NOMO-1 (cell line): ENCODE data around the gene PAQR5.
"Not testable (repeated sequence)": the region's sequence is repeated elsewhere in the genome, so short reads cannot be mapped to it uniquely, and the experiment has no call there.

Experiments
- DNase-seq, 2 experiments: peaks; one replicate each; lab custom pipeline; 2025; ENCODE audit not compliant: unreplicated experiment in 2 of 2; lab: John Stamatoyannopoulos, UW

The PAQR5 gene, protein sequence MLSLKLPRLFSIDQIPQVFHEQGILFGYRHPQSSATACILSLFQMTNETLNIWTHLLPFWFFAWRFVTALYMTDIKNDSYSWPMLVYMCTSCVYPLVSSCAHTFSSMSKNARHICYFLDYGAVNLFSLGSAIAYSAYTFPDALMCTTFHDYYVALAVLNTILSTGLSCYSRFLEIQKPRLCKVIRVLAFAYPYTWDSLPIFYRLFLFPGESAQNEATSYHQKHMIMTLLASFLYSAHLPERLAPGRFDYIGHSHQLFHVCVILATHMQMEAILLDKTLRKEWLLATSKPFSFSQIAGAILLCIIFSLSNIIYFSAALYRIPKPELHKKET

GRCh38 chr15:69298697-69299441 lies at the start of gene PAQR5:
PAQR5 (plus strand) TSS chr15:69298912; CDS start chr15:69360081, 61,169 bp downstream.
- DNase-seq, result peak; percentile 19 to 37

DNA sequence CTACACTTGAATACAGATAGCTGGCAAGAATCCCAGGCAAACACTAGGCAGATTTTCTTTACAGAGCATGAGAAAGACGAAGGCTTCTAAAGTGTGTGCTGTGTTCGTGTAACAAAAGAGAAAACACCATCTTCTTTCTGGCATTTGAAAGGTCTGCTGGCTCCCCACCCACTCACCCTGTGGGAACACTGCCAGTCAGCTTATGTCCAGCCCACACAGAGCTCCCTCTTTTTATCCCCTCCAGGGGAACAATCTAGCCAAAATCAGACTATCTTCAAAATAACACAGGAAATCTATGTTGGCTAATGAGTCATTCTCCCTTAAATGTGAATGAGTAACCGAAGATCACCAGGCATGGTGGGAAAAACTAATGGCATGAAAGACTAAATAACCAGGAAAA lies 45.6 kb upstream of the PAQR5 start:
- DNase-seq, result no peak

- DNase-seq, result peak in 1 of 2 experiments; percentile 14
Observed at GRCh38 chr15:69265347-69265955, 33.3 kb upstream of the PAQR5 start.

- DNase-seq, result no peak
Observed at GRCh38 chr15:69271217-69271616, 27.5 kb upstream of the PAQR5 start.

DNA sequence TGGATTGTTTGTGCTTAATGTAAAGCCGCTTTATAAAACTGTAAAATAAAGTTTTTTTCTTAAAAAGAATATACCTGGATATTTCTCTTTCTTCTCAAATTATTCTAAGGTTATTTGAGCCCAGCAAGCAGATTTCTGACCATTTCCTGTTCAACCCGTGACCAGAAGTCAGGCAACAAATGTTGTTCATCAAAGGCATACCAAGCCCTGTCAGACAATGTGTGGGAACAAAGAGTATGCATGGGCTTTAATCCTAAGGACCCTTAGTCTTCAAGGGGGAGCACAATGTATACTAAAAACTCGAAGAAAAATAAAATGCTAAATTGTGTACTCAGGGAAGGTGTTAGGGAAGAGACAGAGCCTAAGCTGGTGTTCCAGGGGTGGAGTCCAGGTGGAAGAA lies 26.6 kb upstream of the PAQR5 start:
- DNase-seq, result no peak

DNA sequence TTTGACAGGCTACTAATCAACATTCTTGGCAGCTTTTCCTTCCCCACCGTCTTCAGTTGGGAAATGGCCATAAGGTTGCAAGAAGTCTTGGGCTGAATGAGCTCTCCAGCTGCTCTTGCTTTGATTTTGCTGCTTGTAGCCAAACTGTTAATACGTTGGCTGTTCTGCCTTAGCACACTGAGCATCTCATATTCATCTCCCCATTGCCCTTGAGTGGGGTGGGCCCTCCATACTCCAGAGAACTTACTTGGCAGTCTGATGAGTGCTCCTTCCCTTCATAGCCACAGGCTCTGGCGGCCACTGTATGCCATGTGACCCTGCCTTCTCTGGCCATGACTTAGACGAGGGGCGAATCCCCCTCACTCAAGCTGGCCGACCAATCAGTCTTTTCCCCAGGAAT lies 25.8 kb upstream of the PAQR5 start:
- DNase-seq, result no peak

DNA sequence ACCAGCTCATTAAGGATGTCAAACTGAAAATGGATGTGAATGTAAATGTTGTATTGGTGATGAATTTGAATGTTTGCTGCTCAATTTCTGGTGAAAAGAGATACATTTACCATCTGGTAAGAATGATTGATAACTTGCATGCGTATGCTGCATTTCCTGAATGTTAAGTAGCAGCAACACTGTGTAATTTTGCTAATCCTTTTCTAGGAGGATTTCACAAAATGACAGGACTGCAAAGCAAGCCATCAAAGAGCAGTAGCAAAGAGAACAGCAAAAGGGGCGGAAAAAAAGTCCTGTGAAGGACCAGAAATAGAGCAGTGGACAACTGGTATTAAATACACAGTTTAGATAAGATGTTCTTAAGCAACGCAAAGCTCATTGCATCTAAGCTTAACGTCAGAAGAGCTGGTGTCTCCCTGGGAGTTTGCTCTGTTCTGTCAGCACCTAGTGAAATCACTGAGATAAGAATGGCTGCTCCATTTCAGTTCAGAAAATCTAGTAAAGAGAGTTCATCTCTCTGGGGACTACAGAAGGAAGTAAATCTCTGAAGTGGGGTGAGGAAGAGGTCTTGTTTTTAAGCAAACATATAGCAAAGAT lies 23.5 kb upstream of the PAQR5 start:
- DNase-seq, result no peak

DNA sequence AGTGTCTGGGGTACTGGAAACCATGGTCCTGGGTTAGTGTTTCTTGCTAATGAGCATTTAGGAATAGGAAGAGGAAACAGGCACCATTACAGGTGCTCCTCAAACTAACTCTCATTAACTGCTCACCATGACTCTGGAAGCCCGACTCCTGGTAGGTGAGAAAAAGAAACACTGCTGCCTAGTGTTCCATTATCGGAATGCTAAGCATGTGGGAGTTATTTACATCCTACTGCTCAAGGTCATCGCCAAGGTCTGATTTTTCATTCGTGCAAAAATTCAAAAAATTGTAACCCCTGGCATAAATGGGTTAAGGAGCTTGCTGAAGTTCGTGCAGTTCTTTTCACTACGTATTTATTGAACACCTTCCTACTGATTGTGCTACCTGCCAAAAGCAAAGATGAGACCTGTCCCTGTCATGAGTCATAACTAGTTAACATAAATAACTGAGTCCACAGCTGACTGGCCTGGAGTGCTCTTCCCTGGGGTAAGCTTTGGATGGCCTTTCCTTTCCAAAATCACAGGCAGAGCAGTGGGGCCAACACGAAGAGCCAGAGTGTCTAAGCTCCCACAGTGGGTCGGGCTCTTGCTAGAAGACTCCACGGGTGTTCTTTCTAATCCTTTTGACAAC lies 22.7 kb upstream of the PAQR5 start:
- no peak for DNase-seq

DNA sequence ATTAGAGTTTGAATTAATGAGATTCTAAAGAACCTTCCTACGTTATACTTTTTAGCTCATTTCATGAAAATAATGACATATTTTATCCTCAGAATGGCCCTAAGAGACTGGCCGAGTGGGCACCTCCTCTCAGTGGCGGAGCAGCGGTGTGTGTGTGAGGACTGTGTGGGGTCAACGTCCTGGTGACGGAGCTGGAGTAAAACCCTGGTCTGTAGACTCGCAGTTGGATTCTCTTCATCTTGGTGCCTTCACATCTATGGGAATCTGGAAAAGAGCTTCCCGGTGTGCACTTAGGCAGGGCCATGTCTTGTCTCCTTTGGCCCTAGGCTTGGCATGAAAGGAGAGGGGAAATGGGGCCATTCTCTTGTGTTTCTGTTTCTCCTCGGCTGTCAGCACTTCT lies 21.4 kb upstream of the PAQR5 start:
- no peak for DNase-seq

DNA sequence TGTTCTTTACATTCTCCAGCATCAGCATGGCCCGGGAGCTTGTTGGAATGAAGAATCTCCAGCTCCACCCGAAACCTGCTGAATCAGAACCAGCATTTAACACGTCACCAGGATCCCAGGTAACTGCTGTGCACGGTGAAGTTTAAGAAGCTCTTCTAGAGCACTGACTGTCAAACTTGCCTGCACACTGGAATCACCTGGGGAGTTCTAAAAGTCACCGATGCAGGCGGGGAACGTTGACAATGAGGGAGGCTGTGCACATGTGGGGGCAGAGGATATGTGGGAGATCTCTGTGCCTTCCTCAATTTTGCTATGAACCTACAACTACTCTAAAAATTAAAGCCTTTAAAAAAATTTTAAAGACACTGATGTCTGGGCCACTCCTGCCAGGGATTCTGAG lies 19.1 kb upstream of the PAQR5 start:
- DNase-seq, result no peak

DNA sequence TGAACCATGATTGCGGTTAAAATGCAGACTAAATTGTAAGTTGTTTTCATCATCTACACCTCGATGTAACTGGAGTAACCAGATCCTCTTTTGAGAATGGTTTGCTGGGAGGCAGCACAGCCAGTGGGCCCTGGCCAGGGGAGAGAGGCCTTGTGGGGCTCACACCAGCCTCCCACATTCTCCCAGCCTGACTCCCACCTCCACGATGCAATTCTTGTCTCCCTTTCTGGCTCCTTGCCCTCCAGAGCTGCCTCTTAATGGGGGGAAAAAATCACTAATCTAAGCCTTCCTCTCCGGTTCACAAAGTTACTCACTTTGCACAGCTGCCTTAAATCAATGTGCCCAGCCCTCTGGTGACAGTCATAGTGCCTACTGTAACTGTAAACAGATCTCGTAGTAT lies 17.9 kb upstream of the PAQR5 start:
- no peak for DNase-seq

GRCh38 chr15:69282104-69282743 lies 16.5 kb upstream of the PAQR5 start:
- DNase-seq, result no peak

- no peak for DNase-seq
Observed at GRCh38 chr15:69285834-69286233, 12.9 kb upstream of the PAQR5 start.

- no peak for DNase-seq
Observed at GRCh38 chr15:69288011-69288410, 10.7 kb upstream of the PAQR5 start.

GRCh38 chr15:69288531-69289341 lies 10.0 kb upstream of the PAQR5 start:
- no peak for DNase-seq

DNA sequence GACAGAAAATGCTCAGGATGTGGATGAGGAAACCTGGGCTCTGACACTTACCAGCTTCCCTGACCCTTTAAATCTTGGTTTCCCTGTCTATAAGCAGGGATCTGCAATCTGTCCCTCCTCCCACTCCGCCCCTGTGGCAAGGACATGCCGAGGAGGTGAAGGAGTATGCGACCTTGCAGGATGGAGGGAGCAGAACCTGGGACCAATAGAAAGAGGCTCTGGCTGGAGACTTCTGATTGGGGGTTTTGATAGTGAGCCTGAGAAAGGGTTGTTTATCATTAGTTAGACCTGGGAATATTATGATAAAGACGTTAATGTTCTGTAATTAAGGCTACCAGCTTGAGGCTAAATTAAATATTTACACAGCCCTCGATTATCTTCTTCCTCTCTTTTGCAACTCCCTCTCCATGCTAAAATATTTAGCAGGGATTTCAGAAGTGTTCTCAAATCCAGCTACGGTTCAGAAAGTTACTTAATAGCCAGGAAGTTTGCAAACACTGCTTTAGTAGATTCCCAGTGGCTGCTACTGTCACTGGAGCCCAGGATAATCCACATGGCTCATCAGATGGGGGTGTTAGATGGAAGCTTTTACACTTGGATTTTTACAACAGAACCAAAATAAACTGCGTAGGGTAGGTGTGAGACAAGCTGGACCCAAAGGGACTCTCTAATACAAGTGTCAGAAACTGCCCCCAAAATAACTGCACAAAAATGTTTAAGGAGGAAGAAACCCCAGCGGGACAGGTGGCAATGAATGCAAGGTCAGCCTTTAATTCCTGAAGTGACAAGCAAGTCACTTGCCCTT lies 9.2 kb upstream of the PAQR5 start:
- DNase-seq, result no peak

DNA sequence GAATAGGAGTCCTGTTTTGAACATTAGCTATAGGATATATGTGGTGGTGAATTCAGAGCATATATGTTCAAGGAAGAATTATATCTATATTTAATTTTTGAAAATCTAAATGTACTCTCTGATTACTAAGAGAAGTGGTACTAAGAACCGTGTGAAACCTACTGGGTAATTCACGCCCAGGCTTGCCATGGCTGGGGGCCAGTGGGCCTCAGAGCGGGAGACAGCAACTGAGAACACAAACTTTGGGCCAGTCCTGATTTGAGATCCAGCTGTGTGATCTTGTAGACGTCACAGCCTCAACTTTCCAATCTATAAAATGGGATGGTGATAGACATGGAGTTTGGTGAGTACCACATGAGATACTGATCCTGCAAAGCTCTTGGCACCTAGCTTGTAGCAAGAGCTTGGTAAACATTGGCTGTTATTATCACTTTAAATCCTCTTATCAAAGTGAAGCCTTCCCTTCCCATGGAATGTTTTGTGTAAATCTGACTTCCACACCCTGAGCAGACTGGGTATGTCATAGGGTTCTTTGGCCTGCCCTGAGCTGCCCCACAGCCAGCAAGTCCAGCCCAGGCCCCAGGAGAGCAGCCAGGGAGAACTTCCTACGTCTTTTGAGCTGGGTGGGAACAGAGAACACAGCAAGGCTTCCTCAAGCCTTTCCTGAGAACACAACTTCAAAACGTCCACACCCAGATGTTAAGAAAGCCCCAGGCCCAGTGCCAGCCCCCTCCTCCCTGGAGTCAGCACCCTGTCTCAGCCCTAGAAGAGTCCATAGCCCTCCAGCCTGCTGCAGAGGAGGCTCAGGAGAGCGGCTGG lies 8.2 kb upstream of the PAQR5 start:
- no peak for DNase-seq

DNA sequence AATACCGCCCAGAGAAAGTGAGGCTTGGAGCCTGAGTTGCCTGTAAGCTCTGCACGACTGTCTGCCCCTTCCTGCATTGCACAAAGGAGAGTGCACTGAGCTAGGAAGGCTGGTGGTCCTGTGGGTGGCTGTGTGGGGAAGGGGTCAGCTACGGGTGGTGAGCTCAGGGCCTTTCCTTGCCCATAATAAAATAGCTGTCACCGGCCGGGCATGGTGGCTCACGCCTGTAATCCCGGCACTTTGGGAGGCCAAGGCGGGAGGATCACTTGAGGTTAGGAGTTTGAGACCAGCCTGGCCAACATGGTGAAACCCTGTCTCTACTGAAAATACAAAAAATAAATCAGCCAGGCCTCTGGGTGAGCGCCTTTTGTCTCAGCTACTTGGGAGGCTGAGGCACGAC lies 7.1 kb upstream of the PAQR5 start:
- not testable (repeated sequence) for DNase-seq
